IMR-90 (cell line): ENCODE results near the gene NME4. TPM values are rescaled to one million over a fixed set of nuclear protein-coding genes. Genes with fewer than 3 reads are reported as not detected.

Experiments
- ATAC-seq: fragments of 200-7000 bp; cut with Tn5 transposase; 2 replicates; pipeline ENCODE4 v1.9.1; 2020; ENCODE audit warnings: low read depth, mild to moderate bottlenecking, moderate library complexity
- BruUV-seq: library from RNA; stranded (reverse); fragments of 400-500 nt; replicated peaks from 2 replicates; lab custom pipeline; 2021; lab: Mats Ljungman, UMichigan
- CTCF ChIA-PET: fragments of 300-600 bp; formaldehyde crosslinking; extraction: SDS; loops from one replicate; lab custom pipeline; 2021; ENCODE audit warnings: antibody characterized with exemption; lab: Yijun Ruan, JAX
- POLR2A ChIA-PET: fragments of 300-600 bp; sonication (Branson Sonifier 250); formaldehyde crosslinking; loops from one replicate; lab custom pipeline; 2022; ENCODE audit warnings: antibody characterized with exemption; ENCODE audit not compliant: unreplicated experiment; lab: Charles Lee
- DNase-seq: peaks from one replicate; pipeline ENCODE4 v3.0.0; 2013
- H2AFZ ChIP-seq: replicated peaks from 2 replicates; pipeline ENCODE3; 2013; ENCODE audit warnings: low read length, mild to moderate bottlenecking; ENCODE audit not compliant: poor library complexity
- H2AK5ac ChIP-seq: 2 replicates; pipeline ENCODE4 v1.6.1; 2013; ENCODE audit warnings: low read depth, low read length, inconsistent platforms
- H2AK9ac ChIP-seq: replicated peaks from 2 replicates; pipeline ENCODE3; 2013; ENCODE audit warnings: mild to moderate bottlenecking, low read depth, low read length, moderate library complexity; ENCODE audit not compliant: poor library complexity
- H2BK120ac ChIP-seq: 2 replicates; pipeline ENCODE4 v1.6.1; 2013; ENCODE audit warnings: low read depth, low read length, inconsistent platforms
- H2BK15ac ChIP-seq: 3 replicates; pipeline ENCODE4 v1.6.1; 2013; ENCODE audit warnings: low read depth, low read length, inconsistent platforms
- H2BK20ac ChIP-seq: 2 replicates; pipeline ENCODE4 v1.6.1; 2013; ENCODE audit warnings: low read depth, mild to moderate bottlenecking, inconsistent platforms, low read length, moderate library complexity
- H2BK5ac ChIP-seq: 2 replicates; pipeline ENCODE4 v1.6.1; 2013; ENCODE audit warnings: mild to moderate bottlenecking, low read depth, low read length, inconsistent platforms; ENCODE audit not compliant: poor library complexity, severe bottlenecking
- H3K14ac ChIP-seq: replicated peaks from 2 replicates; pipeline ENCODE4 v1.6.1; 2013; ENCODE audit warnings: low read depth, low read length, inconsistent platforms
- H3K18ac ChIP-seq: 2 replicates; pipeline ENCODE4 v1.6.1; 2013; ENCODE audit warnings: low read depth, low read length, control low read depth
- H3K23ac ChIP-seq: 2 replicates; pipeline ENCODE4 v1.6.1; 2013; ENCODE audit warnings: low read depth, low read length, inconsistent platforms
- H3K27ac ChIP-seq: 2 replicates; pipeline ENCODE4 v1.5.1; 2013; ENCODE audit warnings: mild to moderate bottlenecking, control low read depth, low read length; ENCODE audit not compliant: insufficient read depth
- H3K27me3 ChIP-seq: 2 replicates; pipeline ENCODE4 v1.6.1; 2013; ENCODE audit warnings: low read length; ENCODE audit not compliant: control insufficient read depth, insufficient read depth
- H3K36me3 ChIP-seq: 2 replicates; pipeline ENCODE4 v1.6.1; 2013; ENCODE audit warnings: low read length, mixed read lengths; ENCODE audit not compliant: control insufficient read depth, insufficient read depth
- H3K4ac ChIP-seq: 2 replicates; pipeline ENCODE4 v1.6.1; 2013; ENCODE audit warnings: low read depth, low read length, inconsistent platforms
- H3K4me1 ChIP-seq: 2 replicates; pipeline ENCODE4 v1.6.1; 2013; ENCODE audit warnings: low read length, mixed read lengths; ENCODE audit not compliant: control insufficient read depth, insufficient read depth
- H3K4me2 ChIP-seq: 2 replicates; pipeline ENCODE4 v1.6.1; 2013; ENCODE audit warnings: low read depth, mild to moderate bottlenecking, control low read depth, low read length, moderate library complexity
- H3K4me3 ChIP-seq: 2 replicates; pipeline ENCODE4 v1.5.1; 2013; ENCODE audit warnings: low read depth, mild to moderate bottlenecking, control low read depth, low read length, moderate library complexity; ENCODE audit not compliant: insufficient read depth
- H3K56ac ChIP-seq: 2 replicates; pipeline ENCODE4 v1.6.1; 2013; ENCODE audit warnings: low read length, inconsistent platforms; ENCODE audit not compliant: insufficient read depth; ENCODE audit errors: extremely low read depth
- H3K79me1 ChIP-seq, 2 experiments: 2 replicates each; pipeline ENCODE4 v1.6.1; 2013; ENCODE audit warnings: low read length in 2 of 2, inconsistent platforms in 1 of 2, low read depth in 1 of 2
- H3K9ac ChIP-seq: 2 replicates; pipeline ENCODE4 v1.6.1; 2013; ENCODE audit warnings: low read depth, low read length, control low read depth
- H3K9me1 ChIP-seq: 2 replicates; pipeline ENCODE4 v1.6.1; 2013; ENCODE audit warnings: low read length, inconsistent platforms; ENCODE audit not compliant: insufficient read depth
- H3K9me3 ChIP-seq: 2 replicates; pipeline ENCODE4 v1.6.1; 2013; ENCODE audit warnings: low read length; ENCODE audit not compliant: control insufficient read depth, insufficient read depth
- H4K20me1 ChIP-seq: 2 replicates; pipeline ENCODE4 v1.6.1; 2013; ENCODE audit warnings: low read length, inconsistent platforms; ENCODE audit not compliant: insufficient read depth
- H4K5ac ChIP-seq: 2 replicates; pipeline ENCODE4 v1.6.1; 2013; ENCODE audit warnings: mild to moderate bottlenecking, low read depth, low read length, control low read depth
- H4K8ac ChIP-seq, 2 experiments: 2 replicates each; pipeline ENCODE4 v1.6.1; 2013; ENCODE audit warnings: low read depth in 2 of 2, low read length in 2 of 2, control low read depth in 1 of 2, inconsistent platforms in 1 of 2
- H4K91ac ChIP-seq: 2 replicates; pipeline ENCODE4 v1.6.1; 2013; ENCODE audit warnings: low read depth, low read length, inconsistent platforms; ENCODE audit not compliant: insufficient read depth
- BHLHE40 ChIP-seq: fragments of 150-350 bp; IDR thresholded peaks from 2 replicates; pipeline ENCODE4 v1.6.1; 2016; ENCODE audit warnings: mild to moderate bottlenecking, low read depth, low read length
- CEBPB ChIP-seq: IDR thresholded peaks from 2 replicates; pipeline ENCODE4 v1.6.1; 2012; ENCODE audit warnings: low read depth, low read length, improper control_type of control experiment
- CHD1 ChIP-seq: IDR thresholded peaks from 2 replicates; pipeline ENCODE4 v1.6.1; 2012; ENCODE audit warnings: low read depth, low read length, improper control_type of control experiment
- ELK1 ChIP-seq: fragments of 150-350 bp; IDR thresholded peaks from 2 replicates; pipeline ENCODE4 v1.6.1; 2016; ENCODE audit warnings: low read depth, mild to moderate bottlenecking, low read length, moderate library complexity, borderline replicate concordance
- FOS ChIP-seq: fragments of 150-350 bp; IDR thresholded peaks from 2 replicates; pipeline ENCODE4 v1.6.1; 2016; ENCODE audit warnings: low read depth, low read length
- MAZ ChIP-seq: IDR thresholded peaks from 2 replicates; pipeline ENCODE4 v1.6.1; 2012; ENCODE audit warnings: low read depth, mild to moderate bottlenecking, low read length, improper control_type of control experiment, moderate library complexity, borderline replicate concordance
- MXI1 ChIP-seq: IDR thresholded peaks from 2 replicates; pipeline ENCODE4 v1.6.1; 2012; ENCODE audit warnings: low read depth, mild to moderate bottlenecking, low read length, moderate library complexity, borderline replicate concordance
- NFE2L2 ChIP-seq: fragments of 150-350 bp; IDR thresholded peaks from 2 replicates; pipeline ENCODE4 v1.6.1; 2016; ENCODE audit warnings: low read depth, mild to moderate bottlenecking, low read length
- RAD21 ChIP-seq: IDR thresholded peaks from 2 replicates; pipeline ENCODE4 v1.6.1; 2012; ENCODE audit warnings: low read length, improper control_type of control experiment
- RCOR1 ChIP-seq: IDR thresholded peaks from 2 replicates; pipeline ENCODE4 v1.6.1; 2012; ENCODE audit warnings: mild to moderate bottlenecking, low read length, improper control_type of control experiment; ENCODE audit not compliant: insufficient replicate concordance
- RFX5 ChIP-seq: IDR thresholded peaks from 2 replicates; pipeline ENCODE4 v1.8.0; 2012; ENCODE audit warnings: low read depth, mild to moderate bottlenecking, low read length, moderate library complexity
- SMC3 ChIP-seq: fragments of 150-350 bp; IDR thresholded peaks from 2 replicates; pipeline ENCODE4 v1.6.1; 2016; ENCODE audit warnings: low read depth, mild to moderate bottlenecking, antibody characterized with exemption, low read length, moderate library complexity
- WGBS, 2 experiments: methylation state at CpG; one replicate each; pipeline versions ENCODE4 v1.1.5 to v1.1.7; 2013; ENCODE audit warnings: missing lambda C conversion rate in 2 of 2; ENCODE audit not compliant: insufficient read length in 1 of 2; ENCODE audit errors: extremely low coverage in 2 of 2; 5-methylcytosine and 5-hydroxymethylcytosine counted together
- dilution Hi-C: fragments of 300-500 bp; cut with HindIII; formaldehyde crosslinking; loops from one replicate; pipeline ENCODE4 v1.14.3; 2018; ENCODE audit warnings: low sequenced_read_pairs; ENCODE audit not compliant: unreplicated experiment
- in situ Hi-C: fragments of 300-500 bp; cut with MboI; formaldehyde crosslinking; loops from 3 replicates; pipeline ENCODE4 v1.14.3; 2019; ENCODE audit warnings: low sequenced_read_pairs, inconsistent platforms, mixed read lengths
- intact Hi-C: fragments of 100-400 bp; cut with micrococcal nuclease; formaldehyde crosslinking; loops from 2 replicates; pipeline ENCODE4 v1.10.0; 2022
- polyA plus RNA-seq, 3 experiments: library from polyadenylated mRNA; depleted of rRNA; stranded (reverse); fragments of >200 nt; gene quantifications; 2 replicates each; pipeline ENCODE4 v1.2.3, GENCODE V29; 2012; ENCODE audit warnings: low replicate concordance in 1 of 3
- total RNA-seq: library from RNA; depleted of rRNA; stranded (reverse); fragments of >200 nt; gene quantifications from 2 replicates; pipeline ENCODE4 v1.2.3, GENCODE V29; 2012
- TF ChIP-seq, protein P1 (sequence below): fragments of 150-350 bp; IDR thresholded peaks from 2 replicates; pipeline ENCODE4 v1.6.1; 2017; ENCODE audit warnings: mild to moderate bottlenecking, antibody characterized with exemption, low read length, low read depth
- TF ChIP-seq, protein P2 (sequence below): conservative IDR thresholded peaks from 2 replicates; pipeline ENCODE4 v1.5.1; 2012; ENCODE audit warnings: mild to moderate bottlenecking, low read depth, low read length, improper control_type of control experiment

The NME4 gene
- total and polyA plus RNA-seq, 2 of the 4 experiments (the other 2 are of a cell fraction), result 124 to 288 TPM

GRCh38 chr16:383326-384051 is 13.5 kb upstream of the NME4 start:
- CTCF ChIA-PET, result no interaction called here
- Histone ChIP-seq H3K36me3 (no peaks in the 10 kb centered on the region), H3K4me1 (peaks cover 5% of the 10 kb centered on the region; the same call in 1 of the 2 replicates), H3K18ac (no peak overlapping the region), H3K14ac (no peak overlapping the region), H3K4me2 (no peak overlapping the region; the same call in 1 of the 2 replicates), H4K20me1 (peaks cover 15% of the 10 kb centered on the region), H4K8ac (no peak overlapping the region), H3K4me3 (no peak overlapping the region), H2BK120ac (no peak overlapping the region), H3K9me3 (no peaks in the 10 kb centered on the region), H3K23ac (peak overlapping the region; percentile 51; the same call in 1 of the 2 replicates), H3K9me1 (0 out of 2 replicates have a peak, but pooled peaks cover 3% of the 10 kb centered on the region), H3K79me1 (peaks cover 12 to 27% of the 10 kb centered on the region in 2 experiments; a peak in 3 of 4 replicates), H3K9ac (no peak overlapping the region), H2BK5ac (no peak overlapping the region), H3K27me3 (no peaks in the 10 kb centered on the region), H3K56ac (no peak overlapping the region), H2BK15ac (no peak overlapping the region), H2AK5ac (no peak overlapping the region; the same call in 1 of the 2 replicates), H2AFZ (peak overlapping the region; percentile 51), H3K27ac (no peak overlapping the region), H4K91ac (no peak overlapping the region), H2AK9ac (peak overlapping the region; percentile 65), H4K5ac (no peak overlapping the region), H2BK20ac (no peak overlapping the region), H3K4ac (no peak overlapping the region)
- intact Hi-C loops (no loop called here), dilution Hi-C loops (no loop called here), in situ Hi-C loops (no loop called here)
- whole genome bisulfite sequencing, 2 experiments, result 60% methylated on average over 18 of the region's 33 CpGs; no CpG with 5 or more reads in 1 of the 2 experiments
- ATAC-seq (no peak), DNase-seq (no peak)
- BruUV-seq, result no TSS peak
- POLR2A ChIA-PET, result no interaction called here
- TF ChIP-seq FOS (no peak), BHLHE40 (no peak), CEBPB (no peak), RFX5 (no peak), SMC3 (no peak), RCOR1 (no peak), NFE2L2 (no peak), RAD21 (no peak), ELK1 (no peak), CHD1 (no peak), MXI1 (no peak), MAZ (no peak)
- TF ChIP-seq, protein P1, sequence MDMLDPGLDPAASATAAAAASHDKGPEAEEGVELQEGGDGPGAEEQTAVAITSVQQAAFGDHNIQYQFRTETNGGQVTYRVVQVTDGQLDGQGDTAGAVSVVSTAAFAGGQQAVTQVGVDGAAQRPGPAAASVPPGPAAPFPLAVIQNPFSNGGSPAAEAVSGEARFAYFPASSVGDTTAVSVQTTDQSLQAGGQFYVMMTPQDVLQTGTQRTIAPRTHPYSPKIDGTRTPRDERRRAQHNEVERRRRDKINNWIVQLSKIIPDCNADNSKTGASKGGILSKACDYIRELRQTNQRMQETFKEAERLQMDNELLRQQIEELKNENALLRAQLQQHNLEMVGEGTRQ, result no peak
- TF ChIP-seq, protein P2, sequence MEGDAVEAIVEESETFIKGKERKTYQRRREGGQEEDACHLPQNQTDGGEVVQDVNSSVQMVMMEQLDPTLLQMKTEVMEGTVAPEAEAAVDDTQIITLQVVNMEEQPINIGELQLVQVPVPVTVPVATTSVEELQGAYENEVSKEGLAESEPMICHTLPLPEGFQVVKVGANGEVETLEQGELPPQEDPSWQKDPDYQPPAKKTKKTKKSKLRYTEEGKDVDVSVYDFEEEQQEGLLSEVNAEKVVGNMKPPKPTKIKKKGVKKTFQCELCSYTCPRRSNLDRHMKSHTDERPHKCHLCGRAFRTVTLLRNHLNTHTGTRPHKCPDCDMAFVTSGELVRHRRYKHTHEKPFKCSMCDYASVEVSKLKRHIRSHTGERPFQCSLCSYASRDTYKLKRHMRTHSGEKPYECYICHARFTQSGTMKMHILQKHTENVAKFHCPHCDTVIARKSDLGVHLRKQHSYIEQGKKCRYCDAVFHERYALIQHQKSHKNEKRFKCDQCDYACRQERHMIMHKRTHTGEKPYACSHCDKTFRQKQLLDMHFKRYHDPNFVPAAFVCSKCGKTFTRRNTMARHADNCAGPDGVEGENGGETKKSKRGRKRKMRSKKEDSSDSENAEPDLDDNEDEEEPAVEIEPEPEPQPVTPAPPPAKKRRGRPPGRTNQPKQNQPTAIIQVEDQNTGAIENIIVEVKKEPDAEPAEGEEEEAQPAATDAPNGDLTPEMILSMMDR, result no peak
